H1 (cell line): Measurements from ENCODE around the gene HOATZ. TPM values are rescaled to one million over a fixed set of nuclear protein-coding genes. Genes with fewer than 3 reads are reported as not detected.

Experiments used
- CTCF ChIA-PET: fragments of 300-600 bp; sonication (Branson Sonifier 250); formaldehyde crosslinking; loops from one replicate; lab custom pipeline; 2021; ENCODE audit not compliant: partially characterized antibody; lab: Charles Lee
- POLR2A ChIA-PET: fragments of 300-600 bp; sonication (Branson Sonifier 250); formaldehyde crosslinking; loops from one replicate; lab custom pipeline; 2021; ENCODE audit warnings: inconsistent platforms; ENCODE audit not compliant: partially characterized antibody; lab: Charles Lee
- DNase-seq, 2 experiments: peaks; one replicate each; pipeline versions ENCODE4 v3.0.0 to v3.0.0-alpha.2; 2010 to 2022; ENCODE audit warnings: low spot score in 2 of 2, low read depth in 1 of 2, mixed read lengths in 1 of 2
- FAIRE-seq: peaks from 2 replicates; lab custom pipeline; 2011; peaks lifted over from hg19 to GRCh38; lab: Jason Lieb, UNC
- H2AFZ ChIP-seq: 2 replicates; pipeline ENCODE4 v1.8.1; 2012; ENCODE audit warnings: low read length, inconsistent platforms
- H2AK5ac ChIP-seq: 2 replicates; pipeline ENCODE4 v1.6.1; 2013; ENCODE audit warnings: low read depth, low read length
- H2BK120ac ChIP-seq: replicated peaks from 2 replicates; pipeline ENCODE3; 2013; ENCODE audit warnings: low read depth, low read length, inconsistent platforms
- H2BK12ac ChIP-seq: 2 replicates; pipeline ENCODE4 v1.6.1; 2013; ENCODE audit warnings: low read depth, low read length
- H2BK15ac ChIP-seq: 2 replicates; pipeline ENCODE4 v1.6.1; 2013; ENCODE audit warnings: low read length
- H2BK20ac ChIP-seq: 2 replicates; pipeline ENCODE4 v1.6.1; 2013; ENCODE audit warnings: low read length
- H2BK5ac ChIP-seq: 2 replicates; pipeline ENCODE4 v1.6.1; 2013; ENCODE audit warnings: low read depth, low read length
- H3K14ac ChIP-seq: 2 replicates; pipeline ENCODE4 v1.6.1; 2013; ENCODE audit warnings: inconsistent platforms; ENCODE audit not compliant: insufficient read length
- H3K18ac ChIP-seq: 2 replicates; pipeline ENCODE4 v1.6.1; 2013; ENCODE audit warnings: low read length; ENCODE audit errors: extremely low read depth
- H3K23ac ChIP-seq: 2 replicates; pipeline ENCODE4 v1.6.1; 2013; ENCODE audit warnings: inconsistent platforms; ENCODE audit not compliant: insufficient read length
- H3K23me2 ChIP-seq: 2 replicates; pipeline ENCODE4 v1.6.1; 2013; ENCODE audit warnings: low read depth, low read length
- H3K27ac ChIP-seq: 2 replicates; pipeline ENCODE4 v1.6.1; 2011; ENCODE audit warnings: low read depth, low read length, inconsistent platforms
- H3K27me3 ChIP-seq, 4 experiments: replicated peaks in 1 of 4; 1 replicate in 1 of 4; 2 replicates in 3 of 4; pipeline versions ENCODE4 v1.6.1 to v1.8.1; 2011 to 2013; ENCODE audit warnings: low read length in 3 of 4, mild to moderate bottlenecking in 3 of 4, inconsistent platforms in 2 of 4, mixed read lengths in 2 of 4, moderate library complexity in 1 of 4; ENCODE audit not compliant: control insufficient read depth in 3 of 4, insufficient read depth in 3 of 4; ENCODE audit errors: extremely low read depth in 1 of 4
- H3K36me3 ChIP-seq, 4 experiments: 2 replicates each; pipeline versions ENCODE4 v1.6.1 to v1.8.1; 2011 to 2013; ENCODE audit warnings: mild to moderate bottlenecking in 4 of 4, low read length in 3 of 4, moderate library complexity in 2 of 4, control low read depth in 1 of 4, inconsistent platforms in 1 of 4; ENCODE audit not compliant: insufficient read depth in 4 of 4, control insufficient read depth in 2 of 4
- H3K4ac ChIP-seq: replicated peaks from 2 replicates; pipeline ENCODE3; 2013; ENCODE audit warnings: low read length, low read depth, mixed read lengths, inconsistent platforms; ENCODE audit not compliant: insufficient read length
- H3K4me1 ChIP-seq, 4 experiments: replicated peaks in 1 of 4; 1 replicate in 1 of 4; 2 replicates in 3 of 4; pipeline versions ENCODE4 v1.6.1 to v1.8.1; 2011 to 2013; ENCODE audit warnings: low read length in 3 of 4, inconsistent platforms in 2 of 4, mixed read lengths in 1 of 4; ENCODE audit not compliant: insufficient read depth in 4 of 4, control insufficient read depth in 3 of 4
- H3K4me2 ChIP-seq, 2 experiments: 2 replicates each; pipeline versions ENCODE4 v1.6.1 to v1.8.1; 2011 to 2013; ENCODE audit warnings: low read depth in 2 of 2, low read length in 2 of 2, control low read depth in 1 of 2, inconsistent platforms in 1 of 2, mild to moderate bottlenecking in 1 of 2; ENCODE audit not compliant: insufficient read depth in 1 of 2
- H3K4me3 ChIP-seq, 4 experiments: fragments of 200-600, 300-600 bp in 1 of 4; sonication (generic), shearing (Covaris generic), sonication (Bioruptor Twin) in 1 of 4; 2 replicates each; pipeline versions ENCODE4 v1.5.1 to v1.8.1; 2011 to 2016; ENCODE audit warnings: low read length in 4 of 4, low read depth in 3 of 4, control low read depth in 2 of 4, inconsistent platforms in 2 of 4, mild to moderate bottlenecking in 2 of 4, mixed read lengths in 1 of 4, moderate library complexity in 1 of 4; ENCODE audit not compliant: insufficient read depth in 2 of 4; ENCODE audit errors: extremely low read depth in 1 of 4
- H3K56ac ChIP-seq: replicated peaks from 2 replicates; pipeline ENCODE3; 2013; ENCODE audit warnings: low read depth, mild to moderate bottlenecking, mixed read lengths, low read length, inconsistent platforms; ENCODE audit not compliant: insufficient read length
- H3K79me1 ChIP-seq: 2 replicates; pipeline ENCODE4 v1.6.1; 2013; ENCODE audit warnings: low read depth, low read length, control low read depth
- H3K79me2 ChIP-seq, 2 experiments: 2 replicates each; pipeline versions ENCODE4 v1.6.1 to v1.8.1; 2012 to 2013; ENCODE audit warnings: low read length in 2 of 2, mild to moderate bottlenecking in 2 of 2, inconsistent platforms in 1 of 2; ENCODE audit not compliant: insufficient read depth in 2 of 2, control insufficient read depth in 1 of 2
- H3K9ac ChIP-seq, 4 experiments: replicated peaks in 1 of 4; 1 replicate in 1 of 4; 2 replicates in 3 of 4; pipeline versions ENCODE4 v1.6.1 to v1.8.1; 2011 to 2013; ENCODE audit warnings: low read depth in 3 of 4, low read length in 3 of 4, control low read depth in 2 of 4, mild to moderate bottlenecking in 2 of 4, moderate library complexity in 2 of 4, inconsistent platforms in 1 of 4; ENCODE audit errors: extremely low read depth in 1 of 4
- H3K9me3 ChIP-seq, 2 experiments: 2 replicates each; pipeline versions ENCODE4 v1.6.1 to v1.8.1; 2012 to 2013; ENCODE audit warnings: mild to moderate bottlenecking in 2 of 2, moderate library complexity in 2 of 2, control low read depth in 1 of 2, inconsistent platforms in 1 of 2, low read depth in 1 of 2, low read length in 1 of 2, mixed read lengths in 1 of 2; ENCODE audit not compliant: insufficient read depth in 2 of 2
- H4K20me1 ChIP-seq, 2 experiments: replicated peaks in 1 of 2; 2 replicates each; pipeline versions ENCODE3 to v1.8.1; 2011 to 2013; ENCODE audit warnings: inconsistent platforms in 2 of 2, low read length in 2 of 2, mild to moderate bottlenecking in 1 of 2; ENCODE audit not compliant: insufficient read depth in 2 of 2, control insufficient read depth in 1 of 2
- H4K5ac ChIP-seq: 2 replicates; pipeline ENCODE4 v1.6.1; 2013; ENCODE audit warnings: low read length, low read depth, mixed read lengths, inconsistent platforms; ENCODE audit not compliant: insufficient read length
- H4K8ac ChIP-seq: 2 replicates; pipeline ENCODE4 v1.8.0; 2013; ENCODE audit warnings: mild to moderate bottlenecking, moderate library complexity, low read length, inconsistent platforms; ENCODE audit not compliant: insufficient read depth; ENCODE audit errors: extremely low read depth
- H4K91ac ChIP-seq: replicated peaks from 2 replicates; pipeline ENCODE3; 2013; ENCODE audit warnings: low read length, mixed read lengths, inconsistent platforms; ENCODE audit not compliant: insufficient read length
- ATF2 ChIP-seq: IDR thresholded peaks from 2 replicates; pipeline ENCODE4 v1.6.1; 2012; ENCODE audit warnings: low read length, inconsistent platforms
- GABPA ChIP-seq: IDR thresholded peaks from 2 replicates; pipeline ENCODE4 v1.6.1; 2011; ENCODE audit warnings: mild to moderate bottlenecking, low read length, moderate library complexity, borderline replicate concordance; ENCODE audit not compliant: insufficient read depth
- MAFK ChIP-seq: IDR thresholded peaks from 2 replicates; pipeline ENCODE4 v1.6.1; 2012; ENCODE audit warnings: low read depth, mild to moderate bottlenecking, improper control_type of control experiment, low read length
- TEAD4 ChIP-seq: IDR thresholded peaks from 2 replicates; pipeline ENCODE4 v1.6.1; 2012; ENCODE audit warnings: low read depth, low read length, inconsistent platforms, mixed read lengths
- WGBS, 2 experiments: shearing (Covaris generic) in 1 of 2; methylation state at CpG; one replicate each; pipeline versions ENCODE4 v1.1.6 to v1.1.7; 2013 to 2015; ENCODE audit warnings: low lambda C conversion rate in 2 of 2, mixed read lengths in 2 of 2, inconsistent platforms in 1 of 2, low coverage in 1 of 2, missing lambda C conversion rate in 1 of 2; ENCODE audit not compliant: insufficient replicate concordance in 2 of 2, insufficient coverage in 1 of 2, insufficient read length in 1 of 2; ENCODE audit errors: extremely low coverage in 1 of 2, missing lambda C conversion rate in 1 of 2; 5-methylcytosine and 5-hydroxymethylcytosine counted together
- polyA plus RNA-seq, 7 experiments: library from polyadenylated mRNA; depleted of rRNA in 3 of 7; stranded (reverse) in 5 of 7; unstranded in 2 of 7; fragments of >200 nt in 5 of 7; fragments of 200-250 nt in 2 of 7; gene quantifications; 1 replicate in 5 of 7; 2 replicates in 1 of 7; 4 replicates in 1 of 7; pipeline versions ENCODE4 v1.2.1 to v1.2.3, GENCODE V29; 2011 to 2013; ENCODE audit warnings: missing spikeins in 2 of 7, mixed read lengths in 2 of 7
- total RNA-seq: library from RNA; stranded (reverse); fragmentation: NEBNext Ultra II Directional; extraction: Animal tissue kit (Norgen Biotek cat#: 25700); gene quantifications from 2 replicates; pipeline ENCODE4 v1.2.1, GENCODE V29; 2021

HOATZ gene
- total and polyA plus RNA-seq, 2 of the 8 experiments (the other 6 are each of a cell fraction or from before 2014, with no cell fraction given), result not detected

- no peaks in the 10 kb centered on the region for H3K79me1 ChIP-seq
- H4K91ac ChIP-seq, result no peak overlapping the region
- DNase-seq (no peak), FAIRE-seq (no peak)
- 91% methylated on average over 2 of the region's 2 CpGs; no CpG with 5 or more reads in 1 of the 2 experiments for WGBS, 2 experiments
- ChIA-PET CTCF (interaction anchor here (0.6 to 1.2 kb wide), 5 partner anchors 10 to 590 kb away, joined by 3 to 5 read pairs (median 3); no protein-coding TSS in a partner anchor), POLR2A (interaction anchor here (1.5 kb wide), 1 partner anchor 10 kb away, joined by 4 read pairs; no protein-coding TSS in a partner anchor)
- H2BK15ac ChIP-seq, result no peak overlapping the region
- TF ChIP-seq TEAD4 (no peak), GABPA (no peak), ATF2 (no peak), MAFK (no peak)
- no peak overlapping the region for H4K8ac ChIP-seq
- H3K14ac ChIP-seq, result no peak overlapping the region
- no peak overlapping the region for H2AFZ ChIP-seq
- no peak overlapping the region for H3K56ac ChIP-seq
- no peaks in the 10 kb centered on the region for H3K36me3 ChIP-seq
- H2BK5ac ChIP-seq, result no peak overlapping the region
- no peak overlapping the region for H2AK5ac ChIP-seq
- no peaks in the 10 kb centered on the region for H3K4me1 ChIP-seq
- H4K20me1 ChIP-seq, result no peaks in the 10 kb centered on the region
- H3K18ac ChIP-seq, result no peak overlapping the region
- no peak overlapping the region for H2BK12ac ChIP-seq
- H3K9me3 ChIP-seq, result no peaks in the 10 kb centered on the region
- no peak overlapping the region for H2BK120ac ChIP-seq
- H3K27me3 ChIP-seq, result no peaks in the 10 kb centered on the region
- H4K5ac ChIP-seq, result no peak overlapping the region
- no peak overlapping the region for H3K4me3 ChIP-seq
- no peak overlapping the region for H3K23ac ChIP-seq
- H3K27ac ChIP-seq, result no peak overlapping the region
- H2BK20ac ChIP-seq, result no peak overlapping the region
- H3K4me2 ChIP-seq, result no peak overlapping the region
- no peaks in the 10 kb centered on the region for H3K23me2 ChIP-seq
- no peak overlapping the region for H3K9ac ChIP-seq
- H3K4ac ChIP-seq, result no peak overlapping the region
- no peaks in the 10 kb centered on the region for H3K79me2 ChIP-seq
Observed at GRCh38 chr11:111523343-111523742, 8.8 kb downstream of the HOATZ start.
